ENCODE data around the gene MAGOH. TPM values are rescaled to one million over a fixed set of nuclear protein-coding genes. Genes with fewer than 3 reads are reported as not detected.

The MAGOH gene
- total RNA-seq, 1 donor: 24.2 TPM

- TF ChIP-seq, protein P1, sequence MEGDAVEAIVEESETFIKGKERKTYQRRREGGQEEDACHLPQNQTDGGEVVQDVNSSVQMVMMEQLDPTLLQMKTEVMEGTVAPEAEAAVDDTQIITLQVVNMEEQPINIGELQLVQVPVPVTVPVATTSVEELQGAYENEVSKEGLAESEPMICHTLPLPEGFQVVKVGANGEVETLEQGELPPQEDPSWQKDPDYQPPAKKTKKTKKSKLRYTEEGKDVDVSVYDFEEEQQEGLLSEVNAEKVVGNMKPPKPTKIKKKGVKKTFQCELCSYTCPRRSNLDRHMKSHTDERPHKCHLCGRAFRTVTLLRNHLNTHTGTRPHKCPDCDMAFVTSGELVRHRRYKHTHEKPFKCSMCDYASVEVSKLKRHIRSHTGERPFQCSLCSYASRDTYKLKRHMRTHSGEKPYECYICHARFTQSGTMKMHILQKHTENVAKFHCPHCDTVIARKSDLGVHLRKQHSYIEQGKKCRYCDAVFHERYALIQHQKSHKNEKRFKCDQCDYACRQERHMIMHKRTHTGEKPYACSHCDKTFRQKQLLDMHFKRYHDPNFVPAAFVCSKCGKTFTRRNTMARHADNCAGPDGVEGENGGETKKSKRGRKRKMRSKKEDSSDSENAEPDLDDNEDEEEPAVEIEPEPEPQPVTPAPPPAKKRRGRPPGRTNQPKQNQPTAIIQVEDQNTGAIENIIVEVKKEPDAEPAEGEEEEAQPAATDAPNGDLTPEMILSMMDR (IDR thresholded peaks at IDR 0.05; ENCODE audit: insufficient read depth, low read length): no peak
- no peak for DNase-seq (ENCODE audit: low read depth)
- H3K4me3 ChIP-seq (ENCODE audit: low read depth, low read length): no peak overlapping the region
These were observed 55.6 kb downstream of the MAGOH start for GRCh38 chr1:53182716-53183094.

DNA sequence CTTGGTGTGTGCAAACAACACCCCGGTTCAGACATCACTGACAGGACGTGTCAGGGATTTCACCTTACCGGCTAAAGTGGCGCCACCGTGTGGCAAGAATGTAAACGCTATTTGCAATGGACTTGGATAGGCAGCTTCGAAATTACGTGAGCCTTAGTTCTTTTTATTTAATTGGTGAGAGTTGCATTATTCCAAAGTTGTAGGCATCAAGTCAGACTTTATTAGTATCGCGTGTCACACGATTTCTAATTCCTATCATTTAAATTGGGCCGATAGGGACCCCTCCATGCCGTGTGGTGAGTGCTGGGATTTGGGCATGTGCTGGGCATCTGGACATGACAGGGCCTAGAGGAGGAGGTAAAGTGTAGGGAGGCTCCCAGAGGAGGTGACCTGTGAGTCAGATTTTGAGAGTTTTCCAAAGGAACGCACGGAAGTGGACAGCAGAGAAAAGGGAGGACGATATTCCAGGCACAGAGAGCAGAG is 56.2 kb downstream of the MAGOH start:
- TF ChIP-seq, protein P1 (IDR thresholded peaks at IDR 0.05; ENCODE audit: insufficient read depth, low read length): peak; percentile 75
- no peak overlapping the region for H3K4me3 ChIP-seq (ENCODE audit: low read depth, low read length)
- DNase-seq (ENCODE audit: low read depth): peak; percentile 90

- no peak for DNase-seq (ENCODE audit: low read depth)
- TF ChIP-seq, protein P1 (IDR thresholded peaks at IDR 0.05; ENCODE audit: insufficient read depth, low read length): no peak
These were observed 57.4 kb downstream of the MAGOH start for GRCh38 chr1:53180951-53181350.

GRCh38 chr1:53180226-53180625 is 58.1 kb downstream of the MAGOH start:
- TF ChIP-seq, protein P1 (IDR thresholded peaks at IDR 0.05; ENCODE audit: insufficient read depth, low read length): no peak
- no peak overlapping the region for H3K4me3 ChIP-seq (ENCODE audit: low read depth, low read length)
- DNase-seq (ENCODE audit: low read depth): peak; percentile 86

More at GRCh38 chr1:53180951-53181350, 57.4 kb downstream of the MAGOH start:
- H3K4me3 ChIP-seq (ENCODE audit: low read depth, low read length): no peak overlapping the region

Other genes with a start within 250 kb of the MAGOH start
- 47.5 and 176 TPM in 2 replicates for gene PODN, start 176.3 kb downstream of the MAGOH start, total RNA-seq (ENCODE audit: low replicate concordance)
- 0.41 and 3.8 TPM in 2 replicates for gene SLC1A7, start 95.9 kb downstream of the MAGOH start, total RNA-seq (ENCODE audit: low replicate concordance)
- gene CPT2, start 41.7 kb downstream of the MAGOH start, total RNA-seq (ENCODE audit: low replicate concordance): 7.5 and 14.7 TPM in 2 replicates
- gene CZIB, start 17.9 kb downstream of the MAGOH start, total RNA-seq (ENCODE audit: low replicate concordance): 49.9 and 66.6 TPM in 2 replicates
- 8.6 and 13.6 TPM in 2 replicates for gene LRP8, start 89.6 kb upstream of the MAGOH start, total RNA-seq (ENCODE audit: low replicate concordance)
- gene DMRTB1, start 220.9 kb upstream of the MAGOH start, total RNA-seq (ENCODE audit: low replicate concordance): not detected in 2 replicates

All from fibroblast of the aortic adventitia (primary cell).